GM19193 (cell line): ENCODE results near the gene ADARB2.

ENCODE experiments used
- POLR2A ChIP-seq: IDR thresholded peaks from 4 replicates; pipeline ENCODE4 v1.6.1; 2011; ENCODE audit not compliant: insufficient read depth, insufficient read length; ENCODE audit errors: extremely low read depth

Gene ADARB2

DNA sequence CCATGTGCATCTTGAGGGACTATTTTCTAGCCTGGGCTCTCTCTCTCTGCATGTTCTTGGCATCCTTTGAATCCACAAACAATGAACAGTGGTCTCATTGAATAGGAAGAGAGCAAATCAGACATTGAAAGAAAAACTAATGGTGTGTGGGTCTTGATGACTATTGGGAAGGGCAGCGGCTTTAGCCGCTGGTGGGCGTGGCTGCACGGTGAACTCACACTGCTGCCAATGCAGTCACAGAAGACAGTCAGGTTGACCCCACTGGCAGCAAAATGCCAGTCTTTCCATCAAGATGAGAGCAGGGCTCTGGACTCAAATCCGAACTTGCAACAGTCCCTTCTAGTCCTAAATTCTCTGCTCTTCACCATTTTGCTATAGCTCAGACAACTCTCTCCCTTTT is 91.0 kb downstream of the ADARB2 start:
- no peak for TF ChIP-seq POLR2A

DNA sequence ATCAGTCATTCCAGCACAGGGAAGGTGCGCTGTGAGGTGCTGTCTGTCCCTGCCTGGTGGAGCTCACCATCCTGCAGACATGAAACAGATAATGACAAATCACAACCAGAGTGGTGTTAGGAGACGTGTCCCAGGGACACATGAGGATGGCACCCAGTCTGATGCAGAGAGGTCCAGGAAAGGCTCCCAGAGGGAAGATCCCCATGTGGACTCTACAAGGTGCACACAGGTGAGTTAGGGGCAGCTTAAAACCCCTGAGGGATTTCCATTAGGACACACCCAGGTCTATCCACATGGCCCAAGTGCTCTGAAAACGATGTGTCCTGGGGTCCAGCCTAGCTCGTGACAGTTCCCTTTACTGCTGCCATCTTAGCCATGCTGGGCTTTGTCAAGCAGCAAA is 91.4 kb downstream of the ADARB2 start:
- TF ChIP-seq POLR2A: no peak

GRCh38 chr10:1644191-1644711 is 93.1 kb downstream of the ADARB2 start:
- TF ChIP-seq POLR2A: no peak

- TF ChIP-seq POLR2A: no peak
These were observed 93.5 kb downstream of the ADARB2 start for GRCh38 chr10:1643908-1644179.

- no peak for TF ChIP-seq POLR2A
These were observed 94.0 kb downstream of the ADARB2 start for GRCh38 chr10:1643161-1643907.

- TF ChIP-seq POLR2A: no peak
These were observed 94.6 kb downstream of the ADARB2 start for GRCh38 chr10:1642600-1643160.

DNA sequence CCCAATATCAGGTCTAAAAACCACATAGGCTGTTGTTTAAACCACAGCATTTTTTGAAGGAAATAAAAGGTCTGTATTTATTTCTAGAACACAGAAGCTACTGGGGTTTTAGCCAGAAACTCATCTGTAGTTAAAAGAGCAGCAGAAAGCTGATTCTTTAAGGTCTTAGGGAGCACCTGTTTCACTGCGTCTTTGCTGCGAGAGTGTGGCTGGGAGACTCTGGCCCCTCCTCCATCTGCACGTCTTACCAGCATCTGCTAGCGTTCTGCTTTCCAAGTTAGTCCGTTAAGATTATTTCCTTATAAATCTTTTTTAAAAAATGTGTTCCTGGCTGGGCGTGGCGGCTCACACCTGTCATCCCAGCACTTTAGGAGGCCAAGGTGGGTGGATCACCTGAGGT is 95.9 kb downstream of the ADARB2 start:
- TF ChIP-seq POLR2A: no peak

- no peak for TF ChIP-seq POLR2A
These were observed 98.4 kb downstream of the ADARB2 start for GRCh38 chr10:1638889-1639419.

GRCh38 chr10:1635340-1635739 is 102.0 kb downstream of the ADARB2 start:
- TF ChIP-seq POLR2A: no peak

DNA sequence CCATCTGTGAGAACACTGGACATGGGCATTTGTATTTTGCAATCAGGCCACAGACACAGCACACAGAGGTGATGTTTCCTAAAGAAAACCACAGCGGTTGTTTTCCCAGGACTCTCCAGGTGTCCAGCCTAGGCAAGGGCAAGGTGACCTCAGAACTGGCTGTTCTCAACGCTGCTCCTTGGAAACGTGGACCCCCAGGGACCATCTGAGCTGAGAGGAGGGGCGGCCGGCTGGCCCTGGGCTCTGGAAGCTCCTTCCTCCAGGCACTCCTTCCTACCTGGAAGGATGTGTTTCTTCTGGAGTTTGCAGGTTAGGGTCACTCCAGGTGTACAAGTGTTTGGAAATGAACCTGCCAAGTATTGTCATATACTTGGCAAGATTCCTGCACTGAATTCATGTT is 103.1 kb downstream of the ADARB2 start:
- TF ChIP-seq POLR2A: no peak

DNA sequence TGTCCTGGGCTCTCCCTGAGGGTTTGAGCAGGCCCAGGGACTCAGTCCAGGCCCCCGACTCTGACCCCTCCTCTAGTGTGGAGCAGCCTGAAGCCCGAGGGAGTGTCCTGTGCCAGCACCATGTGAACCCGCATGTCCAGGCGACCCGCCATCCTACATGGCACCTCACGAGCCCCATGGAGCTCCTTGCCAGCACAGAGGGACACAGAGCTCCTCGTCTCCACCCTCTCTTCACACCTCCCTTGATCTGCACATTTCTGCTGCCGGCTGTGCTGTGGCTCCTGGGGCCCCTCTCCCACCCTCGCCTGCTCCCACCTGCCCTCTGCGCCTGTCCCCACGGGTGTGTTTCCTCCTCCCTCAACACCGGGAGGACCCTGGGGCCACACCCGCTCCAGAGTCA is 103.5 kb downstream of the ADARB2 start:
- no peak for TF ChIP-seq POLR2A

DNA sequence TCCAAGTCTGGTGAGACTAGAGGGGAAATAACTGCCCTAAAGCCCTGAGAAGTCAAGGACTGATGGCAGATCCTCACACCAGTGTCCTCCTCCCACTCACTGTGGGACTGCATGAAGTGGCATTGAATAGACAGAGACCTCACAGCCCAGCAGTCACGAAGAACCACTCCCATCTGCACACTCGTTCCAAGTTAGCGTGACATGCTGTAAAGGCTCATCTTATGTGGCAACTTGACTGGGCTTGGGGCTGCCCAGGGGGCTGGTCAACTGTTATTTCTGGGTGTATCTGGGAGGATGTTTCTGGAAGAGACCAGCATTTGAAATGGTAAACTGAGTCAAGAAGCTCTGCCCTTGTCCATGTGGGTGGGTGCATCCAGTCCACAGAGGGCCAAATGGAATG is 104.7 kb downstream of the ADARB2 start:
- no peak for TF ChIP-seq POLR2A

DNA sequence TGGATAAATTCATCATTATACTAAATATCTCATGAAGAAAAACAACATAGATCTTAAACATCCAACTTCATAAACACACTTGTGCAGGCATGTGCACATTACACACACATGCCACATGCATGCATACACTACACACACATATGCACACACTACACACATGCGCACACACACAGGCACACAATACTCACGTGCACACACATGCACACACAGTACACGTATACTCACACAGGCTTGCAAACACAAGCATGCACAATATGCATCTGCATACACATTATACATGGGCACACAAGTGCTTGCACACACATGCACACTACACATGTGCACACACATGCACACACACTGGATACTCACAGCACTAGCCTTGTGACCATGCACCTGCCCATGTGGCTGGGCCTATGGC is 105.2 kb downstream of the ADARB2 start:
- TF ChIP-seq POLR2A: no peak

- no peak for TF ChIP-seq POLR2A
These were observed 106.0 kb downstream of the ADARB2 start for GRCh38 chr10:1631282-1631681.

DNA sequence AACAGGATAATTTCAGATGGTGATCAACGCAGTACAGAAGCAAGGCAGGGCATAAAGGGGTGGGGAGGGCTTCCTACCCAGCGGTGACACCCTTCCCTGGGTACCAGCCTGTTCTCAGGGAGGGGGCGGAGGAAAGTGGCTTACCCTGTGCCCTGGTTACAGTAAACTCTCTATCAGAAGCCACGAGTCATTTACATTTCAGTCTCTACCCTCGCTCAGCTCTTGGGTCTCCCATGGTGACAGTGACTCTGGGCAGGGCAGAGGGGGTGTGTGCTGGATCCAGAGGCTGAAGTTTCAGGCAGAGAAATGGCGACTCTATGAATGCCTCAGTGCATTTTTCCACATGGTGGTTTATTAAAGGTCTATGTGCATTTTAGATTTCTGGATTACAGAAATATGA is 107.0 kb downstream of the ADARB2 start:
- TF ChIP-seq POLR2A: no peak
